ENCODE results near the gene GPT2. TPM values are rescaled to one million over a fixed set of nuclear protein-coding genes. Genes with fewer than 3 reads are reported as not detected.

Gene GPT2
- total RNA-seq, 3 donors from 2014 or later, result 9.2 to 20.8 (median 10.5) TPM

DNA sequence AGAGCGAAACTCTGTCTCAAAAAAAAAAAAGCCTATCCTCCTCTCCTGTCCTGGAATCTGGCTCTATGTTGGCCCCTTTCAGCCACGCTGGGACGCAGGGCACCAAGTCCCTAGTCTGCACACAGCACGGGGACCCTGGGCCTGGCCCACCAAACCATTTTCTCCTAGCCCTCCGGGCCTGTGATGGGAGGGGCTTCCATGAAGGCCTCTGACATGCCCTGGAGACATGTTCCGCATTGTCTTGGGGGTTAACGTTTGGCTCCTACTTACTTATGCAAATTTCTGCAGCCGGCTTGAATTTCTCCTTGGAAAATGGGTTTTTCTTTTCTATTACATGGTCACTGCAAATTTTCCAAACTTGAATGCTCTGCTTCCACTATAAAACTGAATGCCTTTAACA lies 12.6 kb upstream of the GPT2 start:
- ATAC-seq (no peak), DNase-seq (no peak)
- TF ChIP-seq, protein P1, sequence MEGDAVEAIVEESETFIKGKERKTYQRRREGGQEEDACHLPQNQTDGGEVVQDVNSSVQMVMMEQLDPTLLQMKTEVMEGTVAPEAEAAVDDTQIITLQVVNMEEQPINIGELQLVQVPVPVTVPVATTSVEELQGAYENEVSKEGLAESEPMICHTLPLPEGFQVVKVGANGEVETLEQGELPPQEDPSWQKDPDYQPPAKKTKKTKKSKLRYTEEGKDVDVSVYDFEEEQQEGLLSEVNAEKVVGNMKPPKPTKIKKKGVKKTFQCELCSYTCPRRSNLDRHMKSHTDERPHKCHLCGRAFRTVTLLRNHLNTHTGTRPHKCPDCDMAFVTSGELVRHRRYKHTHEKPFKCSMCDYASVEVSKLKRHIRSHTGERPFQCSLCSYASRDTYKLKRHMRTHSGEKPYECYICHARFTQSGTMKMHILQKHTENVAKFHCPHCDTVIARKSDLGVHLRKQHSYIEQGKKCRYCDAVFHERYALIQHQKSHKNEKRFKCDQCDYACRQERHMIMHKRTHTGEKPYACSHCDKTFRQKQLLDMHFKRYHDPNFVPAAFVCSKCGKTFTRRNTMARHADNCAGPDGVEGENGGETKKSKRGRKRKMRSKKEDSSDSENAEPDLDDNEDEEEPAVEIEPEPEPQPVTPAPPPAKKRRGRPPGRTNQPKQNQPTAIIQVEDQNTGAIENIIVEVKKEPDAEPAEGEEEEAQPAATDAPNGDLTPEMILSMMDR (IDR thresholded peaks at IDR 0.05), result no peak
- peaks cover 7% of the 10 kb centered on the region for H3K4me1 ChIP-seq (ENCODE audit: low read depth)
- H3K4me3 ChIP-seq, result no peak overlapping the region
- H3K9me3 ChIP-seq, result no peaks in the 10 kb centered on the region
- intact Hi-C loops (cut with DNase I, micrococcal nuclease), result no loop called here
- no peaks in the 10 kb centered on the region for H3K36me3 ChIP-seq (ENCODE audit: low read depth)

DNA sequence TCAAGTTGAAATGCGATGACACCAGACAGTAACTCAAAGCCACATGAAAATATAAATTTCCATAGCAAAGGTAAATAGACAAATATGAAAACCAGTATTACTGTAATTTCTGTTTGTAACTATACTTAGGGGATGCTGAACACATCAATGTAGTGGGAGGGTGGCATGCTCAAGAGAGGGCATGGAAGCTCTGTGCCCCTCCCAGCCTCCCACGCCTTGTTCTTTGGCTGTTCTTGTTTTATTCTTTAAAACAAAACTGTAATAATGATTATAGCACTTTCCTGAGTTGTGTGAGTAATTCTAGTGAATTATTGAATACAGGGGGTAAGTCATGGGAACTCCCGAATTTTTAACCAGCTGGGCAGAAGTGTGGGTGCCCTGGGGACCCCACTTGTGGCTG lies 11.0 kb upstream of the GPT2 start:
- Histone ChIP-seq H3K36me3 (ENCODE audit: low read depth) (no peaks in the 10 kb centered on the region), H3K9me3 (no peaks in the 10 kb centered on the region), H3K4me3 (no peak overlapping the region), H3K4me1 (ENCODE audit: low read depth) (peaks cover 10% of the 10 kb centered on the region)
- intact Hi-C loops (cut with DNase I, micrococcal nuclease), result no loop called here
- TF ChIP-seq, protein P1 (IDR thresholded peaks at IDR 0.05), result no peak
- DNase-seq, result no peak
- no peak for ATAC-seq

DNA sequence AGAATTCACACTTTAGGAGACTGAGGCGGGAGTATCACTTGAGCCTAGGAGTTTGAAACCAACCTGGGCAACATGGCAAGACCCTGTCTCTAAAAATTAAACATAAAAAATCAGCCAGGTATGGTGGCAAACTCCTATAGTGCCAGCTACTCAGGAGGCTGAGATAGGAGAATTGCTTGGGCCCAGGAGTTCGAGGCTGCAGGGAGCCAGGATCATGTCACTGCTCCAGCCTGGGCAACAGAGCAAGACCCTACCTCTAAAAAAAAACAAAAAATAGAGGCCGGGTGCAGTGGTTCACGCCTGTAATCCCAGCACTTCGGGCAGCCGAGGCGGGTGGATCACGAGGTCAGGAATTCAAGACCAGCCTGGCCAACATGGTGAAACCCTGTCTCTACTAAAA lies 8.9 kb upstream of the GPT2 start:
- ATAC-seq (no peak), DNase-seq (no peak)
- intact Hi-C loops (cut with DNase I, micrococcal nuclease), result no loop called here
- Histone ChIP-seq H3K4me1 (ENCODE audit: low read depth) (peaks cover 5% of the 10 kb centered on the region), H3K36me3 (ENCODE audit: low read depth) (no peaks in the 10 kb centered on the region), H3K4me3 (no peak overlapping the region), H3K9me3 (no peaks in the 10 kb centered on the region)
- TF ChIP-seq, protein P1 (IDR thresholded peaks at IDR 0.05), result no peak

DNA sequence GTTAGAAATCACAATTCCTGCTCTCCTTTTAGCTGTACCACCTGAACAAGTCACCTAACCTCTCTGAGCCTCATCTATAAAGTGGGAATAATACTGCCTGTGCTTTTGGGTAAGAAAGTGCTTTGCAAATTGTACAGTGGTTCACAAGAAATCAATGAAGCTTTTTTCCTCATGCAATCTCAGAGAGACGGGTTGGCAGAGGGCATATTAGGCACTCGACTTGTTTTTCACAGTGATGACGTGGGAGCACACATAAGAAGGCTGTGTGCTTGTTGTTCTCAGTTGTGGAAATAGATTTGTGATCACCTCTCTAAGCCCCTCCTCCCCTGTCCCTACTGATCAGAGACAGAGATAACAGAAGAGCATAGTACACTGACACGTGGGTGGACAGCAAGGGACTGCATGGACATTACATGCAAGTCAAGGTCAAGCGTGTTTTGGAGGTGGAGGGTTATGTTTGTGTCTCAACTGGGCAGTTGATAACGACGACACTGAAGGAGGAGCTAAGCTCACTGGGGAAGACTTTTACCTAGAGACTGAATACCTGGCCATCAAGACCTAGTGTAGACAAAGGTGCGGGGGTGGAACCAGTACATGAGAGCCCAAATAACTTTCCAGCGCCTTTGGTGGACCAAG lies 1.7 kb upstream of the GPT2 start:
- ATAC-seq (no peak), DNase-seq (no peak)
- H3K4me3 ChIP-seq, result no peak overlapping the region
- H3K9me3 ChIP-seq, result no peaks in the 10 kb centered on the region
- no peaks in the 10 kb centered on the region for H3K36me3 ChIP-seq (ENCODE audit: low read depth)
- intact Hi-C loops (cut with DNase I, micrococcal nuclease), result no loop called here
- no peaks in the 10 kb centered on the region for H3K4me1 ChIP-seq (ENCODE audit: low read depth)
- TF ChIP-seq, protein P1 (IDR thresholded peaks at IDR 0.05), result no peak

DNA sequence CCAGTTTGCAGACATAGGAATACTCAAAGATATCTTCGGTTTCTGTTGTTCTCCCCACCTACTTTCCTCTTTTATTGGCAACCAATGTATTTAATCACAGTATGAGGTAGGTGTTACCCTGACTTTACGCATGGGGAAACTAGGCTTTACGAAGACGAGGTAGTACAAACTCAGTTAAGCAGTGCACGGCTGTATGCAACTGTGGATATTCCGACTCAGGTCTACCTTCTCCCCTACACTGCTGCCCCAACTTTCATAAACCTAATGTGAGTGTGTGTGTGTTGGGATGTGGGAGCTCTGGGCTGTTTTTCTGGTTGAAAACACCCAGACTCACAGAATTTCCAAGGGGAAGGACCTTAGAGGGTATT lies 1.2 kb upstream of the GPT2 start:
- intact Hi-C loops (cut with DNase I, micrococcal nuclease), result no loop called here
- ATAC-seq (no peak), DNase-seq (no peak)
- no peaks in the 10 kb centered on the region for H3K36me3 ChIP-seq (ENCODE audit: low read depth)
- H3K4me1 ChIP-seq (ENCODE audit: low read depth), result no peaks in the 10 kb centered on the region
- TF ChIP-seq, protein P1 (IDR thresholded peaks at IDR 0.05), result no peak
- H3K4me3 ChIP-seq, result no peak overlapping the region
- H3K9me3 ChIP-seq, result no peaks in the 10 kb centered on the region

DNA sequence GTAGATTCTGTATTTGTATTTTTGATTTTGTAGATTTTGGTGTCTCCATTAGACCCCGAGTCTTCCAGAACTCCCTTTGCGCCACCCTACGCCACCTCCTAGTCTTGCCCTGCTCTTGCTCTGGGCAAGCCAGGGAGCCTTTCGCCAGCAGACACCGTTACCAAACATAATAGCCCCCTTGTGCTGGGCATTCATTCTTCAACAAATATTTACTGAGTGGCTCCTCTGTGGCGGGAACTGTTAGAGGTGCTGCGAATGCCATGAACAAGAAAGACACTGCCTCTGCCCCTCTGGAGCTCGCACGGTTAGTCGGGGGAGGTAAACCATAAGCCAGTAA lies 841 bp upstream of the GPT2 start:
- TF ChIP-seq, protein P1 (IDR thresholded peaks at IDR 0.05), result no peak
- ATAC-seq, result peak; percentile 2
- intact Hi-C loops (cut with DNase I, micrococcal nuclease), result no loop called here
- Histone ChIP-seq H3K36me3 (ENCODE audit: low read depth) (no peaks in the 10 kb centered on the region), H3K4me3 (peak overlapping the region; percentile 45), H3K9me3 (no peaks in the 10 kb centered on the region), H3K4me1 (ENCODE audit: low read depth) (no peaks in the 10 kb centered on the region)
- peak in 1 of 3 donors; percentile 16 for DNase-seq
